Measurements from ENCODE around the gene HIPK2. TPM values are rescaled to one million over a fixed set of nuclear protein-coding genes. Genes with fewer than 3 reads are reported as not detected.

HIPK2 gene
- total and polyA plus RNA-seq, 8 donors = 25.1 to 61.8 (median 30.4) TPM

DNA sequence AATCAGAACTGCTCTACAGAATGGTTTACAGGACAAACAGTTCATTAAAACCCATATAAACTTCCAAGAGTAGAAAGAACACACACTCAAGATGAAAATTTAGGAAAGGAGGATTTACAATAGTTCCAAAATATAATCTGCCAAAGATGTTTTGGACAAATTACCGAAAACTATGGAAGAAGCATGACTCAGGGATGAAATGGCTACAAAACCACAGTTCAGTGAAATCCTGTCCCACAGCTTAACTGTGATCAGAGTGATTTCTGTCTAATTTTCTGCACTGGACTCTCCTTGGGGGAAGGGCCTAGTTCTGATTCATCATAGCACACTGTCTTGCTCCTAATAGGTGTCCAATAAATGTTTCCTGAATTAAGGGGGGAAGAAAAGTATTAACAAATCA lies 82.2 kb downstream of the HIPK2 start:
- H3K36me3 ChIP-seq = peaks cover 0 to 38% of the 10 kb centered on the region in 2 donors
- no peak for DNase-seq
- TF ChIP-seq, protein P1, sequence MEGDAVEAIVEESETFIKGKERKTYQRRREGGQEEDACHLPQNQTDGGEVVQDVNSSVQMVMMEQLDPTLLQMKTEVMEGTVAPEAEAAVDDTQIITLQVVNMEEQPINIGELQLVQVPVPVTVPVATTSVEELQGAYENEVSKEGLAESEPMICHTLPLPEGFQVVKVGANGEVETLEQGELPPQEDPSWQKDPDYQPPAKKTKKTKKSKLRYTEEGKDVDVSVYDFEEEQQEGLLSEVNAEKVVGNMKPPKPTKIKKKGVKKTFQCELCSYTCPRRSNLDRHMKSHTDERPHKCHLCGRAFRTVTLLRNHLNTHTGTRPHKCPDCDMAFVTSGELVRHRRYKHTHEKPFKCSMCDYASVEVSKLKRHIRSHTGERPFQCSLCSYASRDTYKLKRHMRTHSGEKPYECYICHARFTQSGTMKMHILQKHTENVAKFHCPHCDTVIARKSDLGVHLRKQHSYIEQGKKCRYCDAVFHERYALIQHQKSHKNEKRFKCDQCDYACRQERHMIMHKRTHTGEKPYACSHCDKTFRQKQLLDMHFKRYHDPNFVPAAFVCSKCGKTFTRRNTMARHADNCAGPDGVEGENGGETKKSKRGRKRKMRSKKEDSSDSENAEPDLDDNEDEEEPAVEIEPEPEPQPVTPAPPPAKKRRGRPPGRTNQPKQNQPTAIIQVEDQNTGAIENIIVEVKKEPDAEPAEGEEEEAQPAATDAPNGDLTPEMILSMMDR (IDR thresholded peaks at IDR 0.05) = no peak

GRCh38 chr7:139695051-139695450 lies 82.7 kb downstream of the HIPK2 start:
- Histone ChIP-seq H3K4me3 (no peak overlapping the region), H3K27me3 (no peaks in the 10 kb centered on the region), H3K9me3 (no peaks in the 10 kb centered on the region), H3K36me3 (peaks cover 0 to 37% of the 10 kb centered on the region in 2 donors), H3K4me1 (peaks cover 0 to 32% of the 10 kb centered on the region in 2 donors), H3K27ac (no peak overlapping the region)
- ATAC-seq (no peak), DNase-seq (no peak)
- TF ChIP-seq, protein P1 (IDR thresholded peaks at IDR 0.05) = no peak
- intact Hi-C loops (cut with DNase I) = no loop called here

More for the DNA sequence above, 82.2 kb downstream of the HIPK2 start:
- ATAC-seq = no peak
- intact Hi-C loops (cut with DNase I) = no loop called here
- Histone ChIP-seq H3K9me3 (no peaks in the 10 kb centered on the region), H3K27me3 (no peaks in the 10 kb centered on the region), H3K27ac (no peak overlapping the region), H3K4me3 (no peak overlapping the region), H3K4me1 (peaks cover 0 to 33% of the 10 kb centered on the region in 2 donors)

DNA sequence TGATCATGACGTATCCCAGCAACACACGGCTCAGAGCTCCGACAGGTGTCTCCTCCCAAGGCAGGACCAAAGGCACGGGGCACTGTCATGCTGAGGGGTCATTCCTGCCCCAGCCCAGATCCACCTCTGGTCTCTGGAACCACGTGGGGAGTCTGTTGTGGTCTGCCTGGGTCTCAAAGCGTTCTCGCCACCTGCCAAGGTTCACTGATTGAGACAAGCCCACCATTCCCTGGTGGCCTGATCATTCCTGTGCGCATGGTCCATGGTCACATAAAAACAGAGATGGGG lies 83.5 kb downstream of the HIPK2 start:
- no peaks in the 10 kb centered on the region for H3K27me3 ChIP-seq
- DNase-seq (no peak), ATAC-seq (no peak)
- peaks cover 0 to 42% of the 10 kb centered on the region in 2 donors for H3K36me3 ChIP-seq
- TF ChIP-seq, protein P1 (IDR thresholded peaks at IDR 0.05) = no peak
- H3K9me3 ChIP-seq = no peaks in the 10 kb centered on the region
- intact Hi-C loops (cut with DNase I) = no loop called here
- H3K4me3 ChIP-seq = no peak overlapping the region
- peaks cover 0 to 28% of the 10 kb centered on the region in 2 donors for H3K4me1 ChIP-seq
- no peak overlapping the region for H3K27ac ChIP-seq

GRCh38 chr7:139693651-139694388 lies 84.0 kb downstream of the HIPK2 start:
- DNase-seq (no peak), ATAC-seq (no peak)
- intact Hi-C loops (cut with DNase I) = no loop called here
- Histone ChIP-seq H3K36me3 (peaks cover 0 to 42% of the 10 kb centered on the region in 2 donors), H3K4me1 (peaks cover 0 to 28% of the 10 kb centered on the region in 2 donors), H3K4me3 (no peak overlapping the region), H3K9me3 (no peaks in the 10 kb centered on the region), H3K27me3 (no peaks in the 10 kb centered on the region), H3K27ac (no peak overlapping the region)
- TF ChIP-seq, protein P1 (IDR thresholded peaks at IDR 0.05) = no peak

GRCh38 chr7:139692723-139693122 lies 85.1 kb downstream of the HIPK2 start:
- ATAC-seq (no peak), DNase-seq (no peak)
- peaks cover 0 to 32% of the 10 kb centered on the region in 2 donors for H3K36me3 ChIP-seq
- H3K27ac ChIP-seq = no peak overlapping the region
- TF ChIP-seq, protein P1 (IDR thresholded peaks at IDR 0.05) = no peak
- H3K9me3 ChIP-seq = no peaks in the 10 kb centered on the region
- H3K4me1 ChIP-seq = peaks cover 0 to 31% of the 10 kb centered on the region in 2 donors
- no peaks in the 10 kb centered on the region for H3K27me3 ChIP-seq
- intact Hi-C loops (cut with DNase I) = no loop called here
- H3K4me3 ChIP-seq = no peak overlapping the region

All from left lung (tissue), 10 donors.